Hematopoietic multipotent progenitor cell treated with erythropoietin and hydrocortisone succinate and interleukin-3 and kit ligand, for 17 days (in vitro differentiated cells): ENCODE measurements around the gene ADGRA3.

ENCODE experiments used
- DNase-seq: peaks from one replicate; pipeline ENCODE4 v3.0.0-alpha.2; 2015; ENCODE audit warnings: low spot score

The ADGRA3 gene

GRCh38 chr4:22515888-22516541 is at the start of gene ADGRA3:
Gene ADGRA3 (minus strand): TSS chr4:22516066. CDS start chr4:22515784, 282 bp downstream.
- no peak for DNase-seq

DNA sequence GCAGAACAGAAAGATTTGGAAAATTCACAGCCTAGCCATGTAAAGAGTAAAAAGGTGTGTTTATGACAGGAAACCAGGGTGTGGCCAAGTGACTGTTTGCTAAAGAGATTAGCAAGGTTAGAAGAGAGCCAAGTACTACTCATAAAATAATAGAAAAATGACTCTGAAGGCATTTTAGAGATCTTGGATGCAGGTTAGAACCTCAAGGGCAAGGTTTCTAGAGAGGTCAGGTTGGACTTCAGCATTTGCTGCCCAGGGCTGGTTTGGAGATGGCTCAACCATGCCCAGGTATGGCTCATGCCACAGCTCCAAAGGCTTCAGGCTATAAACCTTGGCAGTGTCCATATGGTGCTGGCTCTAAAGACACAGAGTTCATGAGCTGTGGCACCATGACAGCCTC is 40.6 kb upstream of the ADGRA3 start:
- DNase-seq = no peak

GRCh38 chr4:22554670-22555069 is 38.8 kb upstream of the ADGRA3 start:
- DNase-seq = no peak

DNA sequence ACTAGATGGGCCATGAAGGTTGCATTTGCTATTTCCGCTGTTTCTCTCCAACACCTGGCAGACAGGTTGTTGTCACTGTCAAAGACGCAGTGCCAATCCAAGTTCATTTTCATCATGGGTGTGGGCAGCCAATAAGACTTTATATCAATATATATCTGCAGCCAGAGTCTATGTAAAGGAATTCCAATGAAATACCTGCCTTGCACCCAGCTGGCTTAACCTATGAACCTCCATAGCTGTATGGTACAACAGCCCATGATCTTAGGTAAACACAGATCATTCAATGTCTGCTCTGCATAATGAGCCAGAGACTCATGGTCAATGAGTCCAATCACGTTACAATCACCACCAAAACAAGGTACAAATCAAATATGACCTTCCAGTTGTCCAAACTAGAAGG is 37.7 kb upstream of the ADGRA3 start:
- no peak for DNase-seq

DNA sequence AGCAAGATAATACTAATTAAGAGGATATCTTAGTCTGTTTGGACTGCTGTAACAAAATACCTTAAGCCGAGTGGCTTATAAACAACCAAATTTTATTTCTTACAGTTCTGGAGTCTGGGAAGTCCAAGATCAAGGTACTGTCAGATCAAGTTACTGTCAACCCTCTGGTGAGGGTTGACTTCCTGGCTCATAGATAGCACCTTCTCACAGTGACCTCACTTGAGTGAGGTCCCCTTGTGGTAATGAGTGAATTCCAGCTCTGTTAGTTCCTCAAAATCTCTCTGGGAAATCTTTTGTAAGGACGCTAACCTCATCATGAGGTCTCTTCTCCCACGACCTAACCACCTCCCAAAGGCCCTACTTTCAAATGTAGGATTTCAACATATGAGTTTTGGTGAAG is 36.9 kb upstream of the ADGRA3 start:
- no peak for DNase-seq

GRCh38 chr4:22551550-22551949 is 35.7 kb upstream of the ADGRA3 start:
- DNase-seq = no peak

- DNase-seq = no peak
Measured at GRCh38 chr4:22546299-22546698, 30.4 kb upstream of the ADGRA3 start.

DNA sequence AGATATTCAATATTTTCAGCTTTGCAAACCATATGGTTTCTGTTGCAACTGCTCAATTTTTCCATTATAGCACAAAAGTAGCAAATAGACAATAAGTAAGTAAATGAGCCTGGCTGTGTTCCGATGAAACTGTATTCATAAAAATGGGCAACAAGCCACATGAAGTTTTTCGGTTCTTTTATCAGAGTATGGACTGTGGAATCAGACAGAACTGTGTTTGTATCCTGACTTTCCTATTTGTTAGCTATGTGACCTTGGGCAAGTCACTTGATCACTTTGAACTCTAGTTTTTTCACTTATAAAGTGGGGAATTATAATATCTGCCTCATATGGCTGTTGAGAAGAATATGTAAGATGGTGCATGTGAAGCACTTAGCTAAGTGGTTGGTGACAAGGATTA is 23.4 kb upstream of the ADGRA3 start:
- DNase-seq = no peak

DNA sequence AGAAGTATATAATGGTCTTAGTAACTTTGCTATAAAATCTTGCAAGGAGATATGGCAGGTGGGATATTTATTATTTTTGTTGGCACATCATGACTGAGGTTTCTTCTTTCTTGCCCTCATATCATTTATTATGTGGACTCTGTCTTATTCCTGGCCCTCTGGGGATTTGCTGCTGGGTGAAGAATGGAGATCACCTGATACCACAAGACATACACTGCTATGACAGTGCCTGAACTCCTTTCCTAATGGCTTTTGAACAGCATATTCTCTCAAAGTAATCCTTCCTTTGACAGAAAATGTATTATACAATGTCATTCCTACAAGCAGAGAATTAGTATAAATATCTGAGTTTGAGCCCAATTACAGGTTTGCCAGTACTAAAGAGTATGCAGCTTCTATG is 22.0 kb upstream of the ADGRA3 start:
- no peak for DNase-seq

- no peak for DNase-seq
Measured at GRCh38 chr4:22534374-22534773, 18.5 kb upstream of the ADGRA3 start.

DNA sequence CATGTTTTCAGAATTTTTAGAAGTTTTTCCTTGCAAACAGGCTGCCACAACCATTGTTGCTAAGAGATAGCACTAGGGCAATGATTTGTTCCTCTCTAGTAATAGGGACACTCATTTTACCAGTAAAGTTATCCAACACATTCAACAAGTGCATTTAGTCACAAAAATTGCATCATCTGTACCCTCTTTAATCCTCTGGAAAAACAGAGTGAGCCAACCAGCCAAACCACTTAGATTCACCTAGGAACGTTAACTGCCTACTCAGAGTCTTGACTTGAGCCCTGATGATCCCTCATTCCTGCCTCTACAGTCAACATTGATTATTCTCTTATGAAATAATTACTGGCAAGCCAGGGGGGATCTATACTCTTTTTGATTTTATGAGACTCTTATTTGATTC is 17.0 kb upstream of the ADGRA3 start:
- no peak for DNase-seq

DNA sequence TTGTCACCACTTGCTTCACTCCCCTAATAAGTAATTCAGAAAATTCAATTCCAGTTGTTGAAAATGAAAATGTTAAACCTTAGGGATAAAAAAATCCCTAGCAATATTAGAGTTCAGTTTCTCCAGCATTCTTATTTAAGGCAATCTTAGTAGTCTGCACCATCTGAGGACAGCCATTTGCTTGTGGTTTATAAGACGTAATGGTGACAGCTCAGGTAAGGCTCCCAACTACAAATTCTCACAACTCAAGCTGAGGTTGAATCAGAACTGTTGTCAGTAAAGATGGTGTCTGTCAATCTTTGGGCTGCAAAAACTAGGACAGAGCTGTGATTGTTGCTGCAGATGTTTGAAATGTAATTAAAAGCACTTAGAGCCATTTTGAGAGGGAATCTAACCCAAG is 16.3 kb upstream of the ADGRA3 start:
- no peak for DNase-seq

DNA sequence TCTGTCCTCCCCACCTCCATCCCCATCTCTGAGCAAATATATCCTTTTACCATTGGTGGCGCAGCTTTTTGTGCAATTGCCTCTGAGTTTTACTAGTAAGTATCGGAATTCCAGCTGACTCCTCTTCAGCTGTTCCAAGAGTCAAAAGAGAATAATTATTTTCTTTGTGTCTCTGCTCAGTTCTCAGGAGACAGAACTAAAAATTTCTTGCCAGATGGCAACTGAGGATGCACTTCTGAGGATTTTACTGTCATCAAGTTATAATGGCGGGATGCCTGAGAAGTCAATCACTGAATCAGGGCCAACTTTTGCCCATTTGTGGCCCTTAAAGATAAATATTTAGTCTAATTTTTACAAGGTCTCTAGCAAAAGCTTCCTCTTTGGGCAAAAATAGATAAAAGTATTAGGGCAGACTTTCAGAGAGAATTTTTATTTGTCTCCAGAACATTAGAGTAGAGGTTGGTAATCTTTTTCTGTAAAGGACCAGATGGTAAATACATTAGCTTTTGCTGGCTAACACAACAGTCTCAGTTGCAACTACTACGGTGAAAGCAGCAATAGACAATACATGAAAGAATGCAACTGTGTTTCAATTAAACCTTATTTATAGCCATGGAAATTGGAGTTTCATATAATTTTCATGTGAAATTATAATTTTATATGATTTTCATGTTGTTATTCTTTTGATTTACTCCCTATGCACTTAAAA is 15.6 kb upstream of the ADGRA3 start:
- DNase-seq = no peak

DNA sequence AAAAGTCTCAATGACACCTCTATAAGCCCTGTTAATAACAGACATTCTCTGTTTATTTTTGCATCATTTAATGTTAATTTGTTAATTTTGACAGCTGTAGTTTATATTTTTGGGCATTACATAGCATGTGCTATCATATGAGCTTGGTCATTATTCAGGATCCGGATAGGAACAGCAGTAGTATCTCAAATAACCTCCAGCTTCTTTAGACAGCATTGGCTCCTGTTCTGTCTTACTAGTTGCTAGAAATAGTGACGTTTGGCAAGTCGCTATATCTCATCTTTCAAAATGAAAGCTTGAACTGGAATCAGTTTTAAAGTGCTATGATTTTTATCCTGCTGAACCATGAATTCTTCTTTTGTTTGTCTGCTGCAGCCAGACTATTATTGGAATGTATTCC is 9.0 kb upstream of the ADGRA3 start:
- DNase-seq = no peak

GRCh38 chr4:22522706-22523501 is 7.0 kb upstream of the ADGRA3 start:
- DNase-seq = no peak

- DNase-seq = no peak
Measured at GRCh38 chr4:22522206-22522605, 6.3 kb upstream of the ADGRA3 start.

DNA sequence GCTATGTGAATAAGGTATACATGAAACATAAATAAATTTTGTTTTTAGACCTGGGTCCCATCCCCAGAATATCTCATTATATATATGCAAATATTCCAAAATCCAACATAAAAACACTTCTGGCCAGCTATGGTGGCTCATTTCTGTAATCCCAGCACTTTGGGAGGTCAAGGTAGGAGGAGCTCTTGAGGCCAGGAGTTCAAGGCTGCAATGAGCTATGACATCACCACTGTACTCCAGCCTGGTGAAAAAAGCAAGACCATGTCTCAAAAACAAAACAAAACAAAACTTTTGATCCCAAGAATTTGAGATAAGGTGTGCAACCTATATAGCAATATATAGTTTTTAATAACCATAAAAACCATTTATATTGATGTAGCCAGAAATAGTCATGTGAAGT is 5.4 kb upstream of the ADGRA3 start:
- DNase-seq = no peak

- no peak for DNase-seq
Measured at GRCh38 chr4:22515145-22515887, 550 bp downstream of the ADGRA3 start.

DNA sequence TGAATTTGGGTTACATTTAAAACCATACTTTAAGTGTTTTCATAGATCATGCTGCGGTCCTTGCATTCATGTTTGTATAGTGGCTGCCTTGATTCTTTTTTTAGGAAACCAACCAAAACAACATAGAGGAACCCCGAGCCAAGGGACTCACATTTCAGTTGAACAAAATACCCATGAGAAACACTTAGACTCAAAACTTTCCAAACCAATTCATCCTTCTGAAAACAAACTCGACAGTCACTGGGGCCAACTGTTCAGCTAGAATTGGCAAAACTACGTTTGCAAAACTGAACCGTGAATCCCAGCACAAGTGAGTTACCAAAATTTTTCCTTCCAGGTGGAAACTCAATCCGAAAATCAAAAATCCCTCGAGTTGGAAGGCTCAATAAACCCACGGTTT is 1.4 kb downstream of the ADGRA3 start:
- DNase-seq = no peak

GRCh38 chr4:22514001-22514400 is 1.9 kb downstream of the ADGRA3 start:
- DNase-seq = no peak

GRCh38 chr4:22512306-22512705 is 3.6 kb downstream of the ADGRA3 start:
- DNase-seq = no peak

- DNase-seq = no peak
Measured at GRCh38 chr4:22510750-22511149, 5.1 kb downstream of the ADGRA3 start.
